Neural cell (in vitro differentiated cells): ENCODE data around the gene SMOC1. TPM values are rescaled to one million over a fixed set of nuclear protein-coding genes. Genes with fewer than 3 reads are reported as not detected.

Experiments
- H2AFZ ChIP-seq: fragments of 200-600, 300-800 bp; sonication (generic), shearing (Covaris generic); 2 replicates; pipeline ENCODE4 v1.6.0; 2014; ENCODE audit warnings: low read depth, mild to moderate bottlenecking, antibody characterized with exemption, low read length, moderate library complexity
- H3F3A ChIP-seq: fragments of 200-600 bp; shearing (Covaris generic); 2 replicates; pipeline ENCODE4 v1.6.1; 2016; ENCODE audit warnings: mild to moderate bottlenecking, moderate library complexity, mixed read lengths, antibody characterized with exemption, low read length; ENCODE audit not compliant: insufficient read depth, poor library complexity, severe bottlenecking
- H3K27ac ChIP-seq: fragments of 200-600, 300-800 bp; sonication (generic), shearing (Covaris generic); 2 replicates; pipeline ENCODE4 v1.5.1; 2014; ENCODE audit warnings: mild to moderate bottlenecking, low read length, moderate library complexity
- H3K27me3 ChIP-seq: fragments of 300-800, 200-600 bp; sonication (generic), shearing (Covaris generic); 2 replicates; pipeline ENCODE4 v1.6.0; 2014; ENCODE audit warnings: mild to moderate bottlenecking, low read depth, low read length, moderate library complexity; ENCODE audit not compliant: insufficient read depth
- H3K36me3 ChIP-seq: fragments of 300-800, 200-600 bp; sonication (generic), shearing (Covaris generic); 2 replicates; pipeline ENCODE4 v1.5.1; 2014; ENCODE audit warnings: mild to moderate bottlenecking, antibody characterized with exemption, low read length, moderate library complexity; ENCODE audit not compliant: insufficient read depth
- H3K4me2 ChIP-seq: fragments of 300-800, 200-600 bp; sonication (generic), shearing (Covaris generic); 2 replicates; pipeline ENCODE4 v1.6.0; 2014; ENCODE audit warnings: mild to moderate bottlenecking, low read length
- H3K4me3 ChIP-seq: fragments of 300-800, 200-600 bp; sonication (generic), shearing (Covaris generic); 2 replicates; pipeline ENCODE4 v1.5.1; 2014; ENCODE audit warnings: mild to moderate bottlenecking, low read length, moderate library complexity
- H3K79me2 ChIP-seq: fragments of 200-600 bp; shearing (Covaris generic); replicated peaks from 2 replicates; pipeline ENCODE4 v1.6.0; 2014; ENCODE audit warnings: mild to moderate bottlenecking, low read length, moderate library complexity; ENCODE audit not compliant: insufficient read depth
- H3K9ac ChIP-seq: fragments of 300-800, 200-600 bp; sonication (generic), shearing (Covaris generic); 2 replicates; pipeline ENCODE4 v1.6.1; 2016; ENCODE audit warnings: mild to moderate bottlenecking, low read length, mixed read lengths
- H3K9me2 ChIP-seq: fragments of 200-600 bp; shearing (Covaris generic); 2 replicates; pipeline ENCODE4 v1.6.1; 2016; ENCODE audit warnings: mild to moderate bottlenecking, low read length, mixed read lengths; ENCODE audit not compliant: insufficient read depth
- H3K9me3 ChIP-seq: fragments of 200-600, 300-800 bp; sonication (generic), shearing (Covaris generic); 2 replicates; pipeline ENCODE4 v1.6.1; 2016; ENCODE audit warnings: mild to moderate bottlenecking, mixed run types, low read length, moderate library complexity, mixed read lengths
- H4K20me1 ChIP-seq: fragments of 200-600 bp; shearing (Covaris generic); 2 replicates; pipeline ENCODE4 v1.6.1; 2016; ENCODE audit warnings: mild to moderate bottlenecking, mixed run types; ENCODE audit not compliant: insufficient read depth
- CTCF ChIP-seq: fragments of 450-650 bp; IDR thresholded peaks from 2 replicates; pipeline ENCODE4 v1.5.1; 2014; ENCODE audit warnings: antibody characterized with exemption, mild to moderate bottlenecking, moderate library complexity; ENCODE audit not compliant: poor library complexity, severe bottlenecking
- EP300 ChIP-seq: fragments of 450-650 bp; conservative IDR thresholded peaks from 2 replicates; pipeline ENCODE4 v1.6.1; 2014; ENCODE audit warnings: antibody characterized with exemption, mild to moderate bottlenecking, moderate library complexity; ENCODE audit not compliant: poor library complexity, severe bottlenecking
- EZH2 ChIP-seq: fragments of 200-600, 300-800 bp; shearing (Covaris generic), sonication (generic); IDR thresholded peaks from 2 replicates; pipeline ENCODE4 v1.6.1; 2014; ENCODE audit warnings: antibody characterized with exemption, low read length, borderline replicate concordance, mild to moderate bottlenecking; ENCODE audit not compliant: insufficient read depth, poor library complexity, severe bottlenecking
- MXI1 ChIP-seq: fragments of 450-650 bp; conservative IDR thresholded peaks from 2 replicates; pipeline ENCODE4 v1.6.1; 2014; ENCODE audit warnings: antibody characterized with exemption, mild to moderate bottlenecking; ENCODE audit not compliant: poor library complexity, severe bottlenecking
- POLR2AphosphoS5 ChIP-seq: IDR thresholded peaks from 2 replicates; pipeline ENCODE4 v1.6.1; 2012
- RAD21 ChIP-seq: fragments of 450-650 bp; conservative IDR thresholded peaks from 2 replicates; pipeline ENCODE4 v1.6.1; 2014; ENCODE audit warnings: antibody characterized with exemption, mild to moderate bottlenecking, moderate library complexity
- REST ChIP-seq: IDR thresholded peaks from 2 replicates; pipeline ENCODE4 v1.6.1; 2012; ENCODE audit warnings: borderline replicate concordance
- SMC3 ChIP-seq: fragments of 450-650 bp; conservative IDR thresholded peaks from 2 replicates; pipeline ENCODE4 v1.6.1; 2014; ENCODE audit warnings: antibody characterized with exemption, mild to moderate bottlenecking, moderate library complexity; ENCODE audit not compliant: poor library complexity
- TAF1 ChIP-seq: IDR thresholded peaks from 2 replicates; pipeline ENCODE4 v1.6.1; 2012; ENCODE audit warnings: low read depth
- polyA plus RNA-seq: library from polyadenylated mRNA; depleted of rRNA; stranded (reverse); fragments of >200 nt; gene quantifications from 2 replicates; pipeline ENCODE4 v1.2.3, GENCODE V29; 2014

Gene SMOC1
- polyA plus RNA-seq, 1 donor from 2014 or later: 8.7 TPM

- H3K36me3 ChIP-seq: no peaks in the 10 kb centered on the region
- H3K4me3 ChIP-seq: no peak overlapping the region
- no peak overlapping the region for H3K4me2 ChIP-seq
- H3K9me3 ChIP-seq: no peaks in the 10 kb centered on the region
- H3K9me2 ChIP-seq: no peaks in the 10 kb centered on the region
- no peaks in the 10 kb centered on the region for H3K27me3 ChIP-seq
- no peaks in the 10 kb centered on the region for H4K20me1 ChIP-seq
- H3F3A ChIP-seq: no peaks in the 10 kb centered on the region
- H3K9ac ChIP-seq: no peak overlapping the region
- no peak overlapping the region for H2AFZ ChIP-seq
- no peak overlapping the region for H3K27ac ChIP-seq
- TF ChIP-seq EZH2 (no peak), POLR2AphosphoS5 (no peak)
- no peaks in the 10 kb centered on the region for H3K79me2 ChIP-seq
Observed at GRCh38 chr14:69861025-69861569, 18.1 kb upstream of the SMOC1 start.

DNA sequence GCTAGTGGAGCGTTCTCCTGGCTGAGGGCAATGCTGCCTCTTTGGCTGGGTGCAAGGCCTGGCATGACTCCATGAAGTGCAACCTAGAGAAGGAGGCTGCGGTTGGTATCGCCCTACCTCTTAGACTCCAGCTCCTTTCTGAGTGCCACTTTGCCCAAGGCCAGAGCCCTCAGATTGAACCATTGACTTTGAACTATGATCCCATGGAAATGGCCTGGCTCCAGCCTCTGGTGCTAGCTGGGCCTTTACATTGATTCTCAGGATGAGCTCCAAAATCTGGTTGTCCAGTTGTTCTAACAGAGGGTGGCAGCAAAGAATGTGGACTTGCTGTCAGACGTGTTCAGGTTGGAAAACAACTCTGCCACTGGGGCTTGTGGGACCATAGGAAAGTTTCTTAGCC lies 16.1 kb upstream of the SMOC1 start:
- no peak overlapping the region for H2AFZ ChIP-seq
- no peak overlapping the region for H3K4me3 ChIP-seq
- TF ChIP-seq SMC3 (no peak), EP300 (no peak), POLR2AphosphoS5 (no peak)
- H3K4me2 ChIP-seq: no peak overlapping the region
- H3K36me3 ChIP-seq: no peaks in the 10 kb centered on the region
- no peaks in the 10 kb centered on the region for H4K20me1 ChIP-seq
- no peaks in the 10 kb centered on the region for H3K27me3 ChIP-seq
- no peak overlapping the region for H3K9ac ChIP-seq
- H3K27ac ChIP-seq: no peak overlapping the region
- H3K9me2 ChIP-seq: no peaks in the 10 kb centered on the region
- H3K9me3 ChIP-seq: no peaks in the 10 kb centered on the region
- H3K79me2 ChIP-seq: no peaks in the 10 kb centered on the region
- no peaks in the 10 kb centered on the region for H3F3A ChIP-seq

DNA sequence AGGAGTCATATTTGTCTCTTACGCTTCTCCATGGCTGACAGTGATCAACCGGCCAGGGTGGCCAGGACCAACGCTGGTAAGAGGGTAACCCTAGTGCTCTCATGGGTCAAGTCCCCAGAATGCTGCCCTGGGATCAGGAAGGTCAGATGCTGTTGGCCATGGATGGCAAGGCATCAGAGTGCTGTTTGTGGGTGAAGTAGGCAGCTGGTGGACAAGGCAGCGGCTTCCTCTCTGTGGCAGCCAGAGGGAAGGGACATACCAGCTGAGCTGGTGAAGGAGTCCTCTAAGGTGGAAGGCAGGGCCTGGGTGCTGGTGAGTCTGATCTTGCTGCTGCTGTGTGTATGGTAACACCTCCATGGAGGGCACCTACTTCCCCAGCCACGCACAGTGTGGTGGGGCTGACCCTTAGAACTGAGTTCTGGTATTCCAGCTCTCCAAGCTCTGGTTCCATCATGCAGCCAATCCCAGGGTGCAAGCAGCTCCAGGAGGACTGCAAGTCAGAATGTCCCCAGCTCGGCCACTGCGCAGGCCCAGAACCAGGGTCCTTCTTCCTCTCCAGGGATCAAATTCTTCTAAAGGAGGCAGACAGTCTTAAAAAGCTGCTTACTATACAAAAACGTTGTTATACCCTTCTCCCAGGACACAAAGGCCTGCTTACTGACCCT lies 13.4 kb upstream of the SMOC1 start:
- Histone ChIP-seq H3K36me3 (no peaks in the 10 kb centered on the region), H3K4me3 (no peak overlapping the region), H3K9ac (no peak overlapping the region), H3K27ac (no peak overlapping the region), H3K9me2 (no peaks in the 10 kb centered on the region), H3K79me2 (no peaks in the 10 kb centered on the region), H3K27me3 (no peaks in the 10 kb centered on the region), H3K4me2 (no peak overlapping the region), H3K9me3 (no peaks in the 10 kb centered on the region), H4K20me1 (no peaks in the 10 kb centered on the region), H3F3A (no peaks in the 10 kb centered on the region), H2AFZ (no peak overlapping the region)
- TF ChIP-seq EP300: no peak
- TF ChIP-seq TAF1: no peak
- TF ChIP-seq CTCF: no peak
- no peak for TF ChIP-seq RAD21
- no peak for TF ChIP-seq EZH2
- TF ChIP-seq POLR2AphosphoS5: no peak
- TF ChIP-seq SMC3: no peak
- no peak for TF ChIP-seq MXI1
- no peak for TF ChIP-seq REST
